PC-3 (cell line): ENCODE results near the gene PRXL2A.

ENCODE experiments used
- EZH2 ChIP-seq: fragments of 300-600 bp; sonication (generic); IDR thresholded peaks from one replicate; pipeline ENCODE4 v1.6.1; 2017; ENCODE audit warnings: antibody characterized with exemption, mild to moderate bottlenecking, low read length; ENCODE audit not compliant: unreplicated experiment
- TF ChIP-seq, protein P1 (sequence below): fragments of 300-600 bp; sonication (generic); conservative IDR thresholded peaks from 2 replicates; pipeline ENCODE4 v1.5.1; 2017; ENCODE audit warnings: antibody characterized with exemption, low read depth, mild to moderate bottlenecking, low read length

DNA sequence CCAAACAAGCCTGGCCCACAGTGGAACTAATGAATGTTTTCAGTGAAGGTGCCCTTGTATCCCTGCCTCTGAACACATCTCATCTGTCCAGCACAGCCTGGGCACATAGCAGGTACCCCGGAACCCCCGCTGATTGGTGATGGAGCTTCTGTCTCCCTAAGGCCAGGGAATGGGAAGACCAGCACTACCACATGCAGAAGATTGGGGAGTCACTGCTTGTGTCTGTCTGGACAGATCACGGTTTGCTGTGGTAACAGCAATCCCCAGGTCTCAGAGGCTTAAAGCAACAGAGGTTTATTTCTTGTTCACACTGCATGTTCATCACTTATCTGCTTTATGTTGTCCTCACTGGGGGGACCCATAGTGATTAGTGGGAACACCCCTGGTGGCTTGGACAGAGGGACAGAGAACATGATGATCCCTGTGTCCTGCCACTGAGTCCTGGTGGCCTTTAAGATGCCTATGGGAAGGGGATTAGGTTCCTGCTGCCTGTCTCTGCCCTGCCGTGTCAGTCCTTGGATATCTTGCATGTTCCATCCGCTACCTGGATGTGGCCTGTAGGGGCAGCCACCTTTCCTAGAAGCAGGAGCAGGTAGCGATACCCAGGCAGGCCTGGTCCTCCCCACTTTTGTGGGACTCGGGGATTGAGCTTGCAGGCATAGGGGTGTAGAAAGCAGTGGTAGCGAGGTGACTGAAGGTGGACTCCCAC lies 49.4 kb downstream of the PRXL2A start:
- TF ChIP-seq, protein P1, sequence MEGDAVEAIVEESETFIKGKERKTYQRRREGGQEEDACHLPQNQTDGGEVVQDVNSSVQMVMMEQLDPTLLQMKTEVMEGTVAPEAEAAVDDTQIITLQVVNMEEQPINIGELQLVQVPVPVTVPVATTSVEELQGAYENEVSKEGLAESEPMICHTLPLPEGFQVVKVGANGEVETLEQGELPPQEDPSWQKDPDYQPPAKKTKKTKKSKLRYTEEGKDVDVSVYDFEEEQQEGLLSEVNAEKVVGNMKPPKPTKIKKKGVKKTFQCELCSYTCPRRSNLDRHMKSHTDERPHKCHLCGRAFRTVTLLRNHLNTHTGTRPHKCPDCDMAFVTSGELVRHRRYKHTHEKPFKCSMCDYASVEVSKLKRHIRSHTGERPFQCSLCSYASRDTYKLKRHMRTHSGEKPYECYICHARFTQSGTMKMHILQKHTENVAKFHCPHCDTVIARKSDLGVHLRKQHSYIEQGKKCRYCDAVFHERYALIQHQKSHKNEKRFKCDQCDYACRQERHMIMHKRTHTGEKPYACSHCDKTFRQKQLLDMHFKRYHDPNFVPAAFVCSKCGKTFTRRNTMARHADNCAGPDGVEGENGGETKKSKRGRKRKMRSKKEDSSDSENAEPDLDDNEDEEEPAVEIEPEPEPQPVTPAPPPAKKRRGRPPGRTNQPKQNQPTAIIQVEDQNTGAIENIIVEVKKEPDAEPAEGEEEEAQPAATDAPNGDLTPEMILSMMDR: no peak
- TF ChIP-seq EZH2: no peak
